Measurements from ENCODE around the gene ZFTA. TPM values are rescaled to one million over a fixed set of nuclear protein-coding genes. Genes with fewer than 3 reads are reported as not detected.

Gene ZFTA
- total and polyA plus RNA-seq, 4 donors, result 1.7 to 12.1 (median 6.8) TPM

GRCh38 chr11:63816732-63817131, 48.2 kb upstream of the ZFTA start (continued):
- TF ChIP-seq, protein P1, sequence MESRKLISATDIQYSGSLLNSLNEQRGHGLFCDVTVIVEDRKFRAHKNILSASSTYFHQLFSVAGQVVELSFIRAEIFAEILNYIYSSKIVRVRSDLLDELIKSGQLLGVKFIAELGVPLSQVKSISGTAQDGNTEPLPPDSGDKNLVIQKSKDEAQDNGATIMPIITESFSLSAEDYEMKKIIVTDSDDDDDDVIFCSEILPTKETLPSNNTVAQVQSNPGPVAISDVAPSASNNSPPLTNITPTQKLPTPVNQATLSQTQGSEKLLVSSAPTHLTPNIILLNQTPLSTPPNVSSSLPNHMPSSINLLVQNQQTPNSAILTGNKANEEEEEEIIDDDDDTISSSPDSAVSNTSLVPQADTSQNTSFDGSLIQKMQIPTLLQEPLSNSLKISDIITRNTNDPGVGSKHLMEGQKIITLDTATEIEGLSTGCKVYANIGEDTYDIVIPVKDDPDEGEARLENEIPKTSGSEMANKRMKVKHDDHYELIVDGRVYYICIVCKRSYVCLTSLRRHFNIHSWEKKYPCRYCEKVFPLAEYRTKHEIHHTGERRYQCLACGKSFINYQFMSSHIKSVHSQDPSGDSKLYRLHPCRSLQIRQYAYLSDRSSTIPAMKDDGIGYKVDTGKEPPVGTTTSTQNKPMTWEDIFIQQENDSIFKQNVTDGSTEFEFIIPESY (IDR thresholded peaks at IDR 0.05), result no peak
- no peak for TF ChIP-seq YY1 (IDR thresholded peaks at IDR 0.05)

- TF ChIP-seq HNF4G (IDR thresholded peaks at IDR 0.05), result no peak
- TF ChIP-seq, protein P1 (IDR thresholded peaks at IDR 0.05), result no peak
- no peak for TF ChIP-seq EGR1 (IDR thresholded peaks at IDR 0.05; ENCODE audit: low read depth in 2 of 2)
- no peak for TF ChIP-seq YY1 (IDR thresholded peaks at IDR 0.05)
- TF ChIP-seq HNF4A (conservative IDR thresholded peaks at IDR 0.05), result no peak
- no peak for TF ChIP-seq FOXA1 (IDR thresholded peaks at IDR 0.05)
- TF ChIP-seq REST (IDR thresholded peaks at IDR 0.05), result no peak
- TF ChIP-seq GABPA (IDR thresholded peaks at IDR 0.05 in 1 of 2, conservative IDR thresholded peaks at IDR 0.05 in 1 of 2), result no peak
- no peak for TF ChIP-seq RXRA (IDR thresholded peaks at IDR 0.05)
- TF ChIP-seq RAD21 (IDR thresholded peaks at IDR 0.05), result no peak
- no peak for TF ChIP-seq FOXA2 (IDR thresholded peaks at IDR 0.05)
- no peak for TF ChIP-seq SP1 (IDR thresholded peaks at IDR 0.05)
- no peak overlapping the region for H3K27ac ChIP-seq (ENCODE audit: low read depth in 1 of 2, low read length in 2 of 2)
- no peak for DNase-seq (ENCODE audit: low spot score)
- 92% methylated on average over 6 of the region's 6 CpGs for WGBS
- H3K4me1 ChIP-seq (ENCODE audit: control insufficient read depth in 4 of 4, insufficient read depth in 4 of 4, low read length in 3 of 4), result peaks cover 0 to 20% (median 11%) of the 10 kb centered on the region in 4 donors
- no peaks in the 10 kb centered on the region for H3K36me3 ChIP-seq (ENCODE audit: control insufficient read depth in 4 of 4, insufficient read depth in 3 of 4, low read depth in 1 of 4, low read length in 3 of 4)
- no peak overlapping the region for H3K9ac ChIP-seq (ENCODE audit: low read depth in 1 of 2, low read length in 2 of 2)
- no peak overlapping the region for H3K4me3 ChIP-seq (ENCODE audit: low read depth in 1 of 3, low read length in 3 of 3)
- H3K27me3 ChIP-seq (ENCODE audit: control insufficient read depth in 4 of 4, insufficient read depth in 4 of 4, low read length in 3 of 4), result no peaks in the 10 kb centered on the region
- no peaks in the 10 kb centered on the region for H3K9me3 ChIP-seq (ENCODE audit: control insufficient read depth in 4 of 4, low read length in 3 of 4)
These were observed 47.6 kb upstream of the ZFTA start for GRCh38 chr11:63816166-63816565.

DNA sequence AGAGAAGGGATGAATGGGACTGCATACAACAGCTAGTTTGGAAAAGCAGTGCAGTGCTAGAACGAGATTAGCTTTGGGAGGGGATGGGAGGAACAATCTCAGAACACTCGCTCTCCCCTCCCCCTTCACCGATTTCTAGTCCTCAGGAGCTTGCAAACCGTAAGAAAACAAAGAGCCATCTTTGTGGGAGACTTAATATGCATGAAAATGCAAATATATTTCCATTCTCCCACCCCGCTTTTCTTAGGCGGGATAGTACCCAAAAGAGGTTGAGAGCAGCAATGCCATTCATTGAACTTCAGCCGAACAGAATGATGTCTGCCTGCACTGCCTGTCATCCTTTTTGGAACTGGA, 45.8 kb upstream of the ZFTA start:
- Histone ChIP-seq H3K27me3 (ENCODE audit: control insufficient read depth in 4 of 4, insufficient read depth in 4 of 4, low read length in 3 of 4) (no peaks in the 10 kb centered on the region), H3K4me1 (ENCODE audit: control insufficient read depth in 4 of 4, insufficient read depth in 4 of 4, low read length in 3 of 4) (peaks cover 0 to 20% (median 11%) of the 10 kb centered on the region in 4 donors), H3K4me3 (ENCODE audit: low read depth in 1 of 3, low read length in 3 of 3) (peak overlapping the region in 2 of 3 donors; percentile 68 to 87), H3K9me3 (ENCODE audit: control insufficient read depth in 4 of 4, low read length in 3 of 4) (no peaks in the 10 kb centered on the region), H3K36me3 (ENCODE audit: control insufficient read depth in 4 of 4, insufficient read depth in 3 of 4, low read depth in 1 of 4, low read length in 3 of 4) (no peaks in the 10 kb centered on the region), H3K9ac (ENCODE audit: low read depth in 1 of 2, low read length in 2 of 2) (no peak overlapping the region), H3K27ac (ENCODE audit: low read depth in 1 of 2, low read length in 2 of 2) (no peak overlapping the region)
- DNase-seq (ENCODE audit: low spot score), result no peak
- WGBS, result 55% methylated on average over 7 of the region's 7 CpGs
- TF ChIP-seq MAX (IDR thresholded peaks at IDR 0.05), result no peak
- TF ChIP-seq ATF3 (IDR thresholded peaks at IDR 0.05), result no peak
- TF ChIP-seq, protein P2, sequence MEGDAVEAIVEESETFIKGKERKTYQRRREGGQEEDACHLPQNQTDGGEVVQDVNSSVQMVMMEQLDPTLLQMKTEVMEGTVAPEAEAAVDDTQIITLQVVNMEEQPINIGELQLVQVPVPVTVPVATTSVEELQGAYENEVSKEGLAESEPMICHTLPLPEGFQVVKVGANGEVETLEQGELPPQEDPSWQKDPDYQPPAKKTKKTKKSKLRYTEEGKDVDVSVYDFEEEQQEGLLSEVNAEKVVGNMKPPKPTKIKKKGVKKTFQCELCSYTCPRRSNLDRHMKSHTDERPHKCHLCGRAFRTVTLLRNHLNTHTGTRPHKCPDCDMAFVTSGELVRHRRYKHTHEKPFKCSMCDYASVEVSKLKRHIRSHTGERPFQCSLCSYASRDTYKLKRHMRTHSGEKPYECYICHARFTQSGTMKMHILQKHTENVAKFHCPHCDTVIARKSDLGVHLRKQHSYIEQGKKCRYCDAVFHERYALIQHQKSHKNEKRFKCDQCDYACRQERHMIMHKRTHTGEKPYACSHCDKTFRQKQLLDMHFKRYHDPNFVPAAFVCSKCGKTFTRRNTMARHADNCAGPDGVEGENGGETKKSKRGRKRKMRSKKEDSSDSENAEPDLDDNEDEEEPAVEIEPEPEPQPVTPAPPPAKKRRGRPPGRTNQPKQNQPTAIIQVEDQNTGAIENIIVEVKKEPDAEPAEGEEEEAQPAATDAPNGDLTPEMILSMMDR (IDR thresholded peaks at IDR 0.05; ENCODE audit: low read depth, low read length, missing input control), result no peak
- no peak for TF ChIP-seq FOXA1 (IDR thresholded peaks at IDR 0.05)
- no peak for TF ChIP-seq NR2F2 (IDR thresholded peaks at IDR 0.05)
- no peak for TF ChIP-seq JUND (IDR thresholded peaks at IDR 0.05)
- TF ChIP-seq TAF1 (conservative IDR thresholded peaks at IDR 0.05), result no peak
- TF ChIP-seq RAD21 (IDR thresholded peaks at IDR 0.05), result no peak
- TF ChIP-seq FOXA2 (IDR thresholded peaks at IDR 0.05), result no peak
- TF ChIP-seq RXRA (IDR thresholded peaks at IDR 0.05), result no peak
- TF ChIP-seq SP1 (IDR thresholded peaks at IDR 0.05), result no peak
- no peak for TF ChIP-seq HNF4A (conservative IDR thresholded peaks at IDR 0.05)
- no peak for TF ChIP-seq HNF4G (IDR thresholded peaks at IDR 0.05)
